SU-DHL-6 (cell line): ENCODE data around the gene SPEF1.
"Not testable (repeated sequence)": the region's sequence is repeated elsewhere in the genome, so short reads cannot be mapped to it uniquely, and the experiment has no call there.

ENCODE experiments used
- H2AFZ ChIP-seq: fragments of 200-600 bp; sonication (generic); 2 replicates; pipeline ENCODE4 v1.6.1; 2014; ENCODE audit warnings: low read depth, mild to moderate bottlenecking, moderate library complexity, mixed read lengths, antibody characterized with exemption, low read length; ENCODE audit not compliant: severe bottlenecking
- H3F3A ChIP-seq: fragments of 200-600 bp; shearing (Covaris generic); 2 replicates; pipeline ENCODE4 v1.6.0; 2016; ENCODE audit warnings: antibody characterized with exemption, mild to moderate bottlenecking; ENCODE audit not compliant: insufficient read depth
- H3K27ac ChIP-seq: fragments of 200-600 bp; sonication (generic); 2 replicates; pipeline ENCODE4 v1.5.1; 2016; ENCODE audit warnings: low read depth, mild to moderate bottlenecking, low read length, moderate library complexity, mixed read lengths
- H3K27me3 ChIP-seq: fragments of 200-600 bp; sonication (generic), shearing (Covaris generic); 2 replicates; pipeline ENCODE4 v1.6.0; 2014; ENCODE audit warnings: mild to moderate bottlenecking, low read length
- H3K36me3 ChIP-seq: fragments of 200-600 bp; sonication (generic); 2 replicates; pipeline ENCODE4 v1.6.1; 2014; ENCODE audit warnings: mild to moderate bottlenecking, low read length, mixed read lengths
- H3K4me2 ChIP-seq: fragments of 300-600, 200-600 bp; shearing (Covaris generic), sonication (generic); 2 replicates; pipeline ENCODE4 v1.6.0; 2014; ENCODE audit warnings: low read length, low read depth, mild to moderate bottlenecking; ENCODE audit not compliant: poor library complexity, severe bottlenecking
- H3K4me3 ChIP-seq: fragments of 200-600 bp; sonication (generic); 2 replicates; pipeline ENCODE4 v1.5.1; 2014; ENCODE audit warnings: antibody characterized with exemption, low read length, mild to moderate bottlenecking, mixed read lengths; ENCODE audit not compliant: insufficient read depth, poor library complexity, severe bottlenecking
- H3K79me2 ChIP-seq: fragments of 200-600 bp; sonication (generic); 2 replicates; pipeline ENCODE4 v1.6.1; 2014; ENCODE audit warnings: mild to moderate bottlenecking, low read length, moderate library complexity; ENCODE audit not compliant: insufficient read depth
- H3K9ac ChIP-seq: fragments of 200-600 bp; sonication (generic); 2 replicates; pipeline ENCODE4 v1.7.0; 2014; ENCODE audit warnings: mild to moderate bottlenecking, low read length
- H3K9me2 ChIP-seq: fragments of 200-600 bp; sonication (generic); replicated peaks from 2 replicates; pipeline ENCODE4 v1.6.1; 2014; ENCODE audit warnings: low read length; ENCODE audit not compliant: insufficient read depth
- H3K9me3 ChIP-seq: fragments of 200-600 bp; sonication (generic); 2 replicates; pipeline ENCODE4 v1.6.1; 2014; ENCODE audit warnings: low read length, mixed read lengths; ENCODE audit not compliant: insufficient read depth
- H4K20me1 ChIP-seq: fragments of 200-600 bp; sonication (generic); 2 replicates; pipeline ENCODE4 v1.6.1; 2014; ENCODE audit warnings: low read depth, mild to moderate bottlenecking, antibody characterized with exemption, low read length, moderate library complexity, mixed read lengths
- EZH2phosphoT487 ChIP-seq: fragments of 200-600 bp; sonication (generic), shearing (Covaris generic); conservative IDR thresholded peaks from 2 replicates; pipeline ENCODE4 v1.6.1; 2018; ENCODE audit warnings: mild to moderate bottlenecking, antibody characterized with exemption, low read length, moderate library complexity, mixed read lengths
- TF ChIP-seq, protein P1 (sequence below): fragments of 200-600 bp; sonication (generic); IDR thresholded peaks from one replicate; pipeline ENCODE4 v1.5.1; 2017; ENCODE audit warnings: antibody characterized with exemption, mild to moderate bottlenecking, low read length, moderate library complexity; ENCODE audit not compliant: insufficient read depth, poor library complexity, severe bottlenecking

Gene SPEF1

DNA sequence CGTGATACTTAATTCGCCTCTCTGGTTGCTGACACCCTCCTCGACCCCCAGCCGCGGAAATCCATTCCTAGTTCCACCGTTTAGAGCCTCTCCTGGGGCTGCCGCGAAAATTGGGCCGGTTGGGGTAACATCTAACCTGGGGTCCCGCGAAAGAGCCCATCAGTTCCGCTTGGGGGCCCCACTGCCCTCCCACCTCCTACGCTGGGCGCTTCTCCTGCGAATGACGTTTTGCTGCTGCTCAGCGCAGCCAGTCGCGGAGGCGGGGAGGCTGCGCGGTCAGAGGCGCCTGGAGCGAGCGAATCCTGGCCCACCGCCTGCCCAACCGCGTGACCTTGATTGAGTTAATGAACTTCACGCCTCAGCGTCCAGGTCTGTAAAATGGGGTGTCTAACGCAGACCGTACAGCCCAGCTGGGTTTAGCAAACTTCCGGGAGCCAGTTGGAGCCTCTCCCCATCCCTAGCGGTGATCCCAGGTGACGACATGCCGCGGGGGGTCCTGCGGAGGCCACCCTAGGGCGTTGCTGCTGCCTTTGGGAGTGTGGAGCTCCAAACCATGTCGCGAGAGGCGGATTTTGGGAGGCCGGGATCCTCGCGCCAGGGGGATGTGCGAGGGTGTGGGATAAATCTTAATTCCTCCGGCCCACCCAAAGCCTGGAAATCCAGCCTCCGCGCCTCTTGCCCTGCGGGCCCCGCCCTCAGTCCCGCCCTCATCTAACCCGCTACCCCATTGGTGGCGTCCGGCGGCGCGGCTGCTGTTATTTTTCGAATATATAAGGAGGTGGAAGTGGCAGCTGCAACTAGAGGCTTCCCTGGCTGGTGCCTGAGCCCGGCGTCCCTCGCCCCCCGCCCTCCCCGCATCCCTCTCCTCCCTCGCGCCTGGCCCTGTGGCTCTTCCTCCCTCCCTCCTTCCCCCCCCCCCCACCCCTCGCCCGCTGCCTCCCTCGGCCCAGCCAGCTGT, 14.5 kb upstream of the SPEF1 start, which contains the start of gene CDC25B:
Gene CDC25B (plus strand): TSS at position 800 of the 958 bp plus-strand sequence. CDS start 222 bp downstream, outside the sequence.
- Histone ChIP-seq H3K4me3 (peak within 1 kb of the TSS; percentile 72), H3K79me2 (peaks cover 12% of the 10 kb centered on the region), H3K9ac (peak within 1 kb of the TSS; percentile 80), H3K27ac (peak within 1 kb of the TSS; percentile 88), H3F3A (no peaks in the 10 kb centered on the region), H3K9me2 (no peaks in the 10 kb centered on the region), H3K27me3 (no peaks in the 10 kb centered on the region), H3K36me3 (no peaks in the 10 kb centered on the region), H3K9me3 (no peaks in the 10 kb centered on the region), H3K4me2 (peak within 1 kb of the TSS; percentile 92), H2AFZ (peak within 1 kb of the TSS; percentile 95), H4K20me1 (no peaks in the 10 kb centered on the region)
- TF ChIP-seq EZH2phosphoT487, result no peak
- TF ChIP-seq, protein P1, sequence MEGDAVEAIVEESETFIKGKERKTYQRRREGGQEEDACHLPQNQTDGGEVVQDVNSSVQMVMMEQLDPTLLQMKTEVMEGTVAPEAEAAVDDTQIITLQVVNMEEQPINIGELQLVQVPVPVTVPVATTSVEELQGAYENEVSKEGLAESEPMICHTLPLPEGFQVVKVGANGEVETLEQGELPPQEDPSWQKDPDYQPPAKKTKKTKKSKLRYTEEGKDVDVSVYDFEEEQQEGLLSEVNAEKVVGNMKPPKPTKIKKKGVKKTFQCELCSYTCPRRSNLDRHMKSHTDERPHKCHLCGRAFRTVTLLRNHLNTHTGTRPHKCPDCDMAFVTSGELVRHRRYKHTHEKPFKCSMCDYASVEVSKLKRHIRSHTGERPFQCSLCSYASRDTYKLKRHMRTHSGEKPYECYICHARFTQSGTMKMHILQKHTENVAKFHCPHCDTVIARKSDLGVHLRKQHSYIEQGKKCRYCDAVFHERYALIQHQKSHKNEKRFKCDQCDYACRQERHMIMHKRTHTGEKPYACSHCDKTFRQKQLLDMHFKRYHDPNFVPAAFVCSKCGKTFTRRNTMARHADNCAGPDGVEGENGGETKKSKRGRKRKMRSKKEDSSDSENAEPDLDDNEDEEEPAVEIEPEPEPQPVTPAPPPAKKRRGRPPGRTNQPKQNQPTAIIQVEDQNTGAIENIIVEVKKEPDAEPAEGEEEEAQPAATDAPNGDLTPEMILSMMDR, result no peak

DNA sequence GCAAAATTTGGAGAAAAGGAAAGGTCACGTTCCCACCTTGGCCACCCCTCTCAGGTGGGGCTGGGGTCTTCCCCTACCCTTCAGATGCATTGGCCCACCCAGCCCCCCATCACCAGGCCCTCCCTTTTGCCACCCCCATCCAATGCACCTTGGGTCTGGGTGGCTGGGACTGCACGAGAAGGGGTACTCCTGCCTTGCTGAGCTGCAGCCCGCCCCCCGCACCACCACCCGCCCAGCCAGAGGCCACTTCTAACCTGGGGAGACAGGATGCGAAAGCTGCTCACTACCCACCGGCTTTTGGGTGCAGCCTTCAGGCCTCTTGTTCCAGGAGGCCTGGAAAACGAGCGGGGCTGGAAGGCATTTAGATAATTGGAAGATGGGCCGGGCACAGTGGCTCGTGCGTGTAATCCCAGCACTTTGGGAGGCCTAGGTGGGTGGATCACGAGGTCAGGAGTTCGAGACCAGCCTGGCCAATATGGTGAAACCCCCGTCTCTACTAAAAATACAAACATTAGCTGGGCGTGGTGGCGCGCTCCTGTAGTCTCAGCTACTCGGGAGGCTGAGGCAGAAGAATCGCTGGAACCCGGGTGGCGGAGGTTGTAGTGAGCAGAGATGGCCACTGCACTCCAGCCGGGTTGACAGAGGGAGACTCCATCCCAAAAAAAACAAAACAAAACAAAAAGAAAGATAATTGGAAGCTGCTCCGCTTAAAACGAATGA, 13.6 kb upstream of the SPEF1 start:
- peak overlapping the region; percentile 63 for H3K4me3 ChIP-seq
- H3K4me2 ChIP-seq, result peak overlapping the region; percentile 84
- H3K79me2 ChIP-seq, result peaks cover 12% of the 10 kb centered on the region
- H3K9me3 ChIP-seq, result no peaks in the 10 kb centered on the region
- peak overlapping the region; percentile 88 for H3K27ac ChIP-seq
- TF ChIP-seq, protein P1, result no peak
- no peak for TF ChIP-seq EZH2phosphoT487
- H4K20me1 ChIP-seq, result no peaks in the 10 kb centered on the region
- H3K27me3 ChIP-seq, result no peaks in the 10 kb centered on the region
- H3K9ac ChIP-seq, result peak overlapping the region; percentile 80
- no peaks in the 10 kb centered on the region for H3K9me2 ChIP-seq
- H3K36me3 ChIP-seq, result no peaks in the 10 kb centered on the region
- H3F3A ChIP-seq, result no peaks in the 10 kb centered on the region
- peak overlapping the region; percentile 95 for H2AFZ ChIP-seq

DNA sequence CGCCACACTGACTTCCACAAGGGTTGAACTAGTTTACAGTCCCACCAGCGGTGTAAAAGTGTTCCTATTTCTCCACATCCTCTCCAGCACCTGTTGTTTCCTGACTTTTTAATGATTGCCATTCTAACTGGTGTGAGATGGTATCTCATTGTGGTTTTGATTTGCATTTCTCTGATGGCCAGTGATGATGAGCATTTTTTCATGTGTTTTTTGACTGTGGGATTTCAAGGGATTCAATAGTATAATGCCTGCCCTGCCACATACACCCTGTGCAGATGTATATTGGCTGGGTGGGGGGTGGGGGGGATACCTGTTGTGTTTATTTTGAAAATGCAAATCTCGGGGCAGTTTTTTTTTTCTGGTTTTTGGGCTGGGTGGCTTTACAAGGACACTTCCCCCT, 12.9 kb upstream of the SPEF1 start:
- H3K4me2 ChIP-seq, H3K9me3 ChIP-seq, H4K20me1 ChIP-seq, H3K27me3 ChIP-seq, H3K27ac ChIP-seq, H3K4me3 ChIP-seq, H3F3A ChIP-seq, H3K9ac ChIP-seq, H3K9me2 ChIP-seq, H3K36me3 ChIP-seq, H2AFZ ChIP-seq: not testable (repeated sequence)
- peaks cover 12% of the 10 kb centered on the region for H3K79me2 ChIP-seq

DNA sequence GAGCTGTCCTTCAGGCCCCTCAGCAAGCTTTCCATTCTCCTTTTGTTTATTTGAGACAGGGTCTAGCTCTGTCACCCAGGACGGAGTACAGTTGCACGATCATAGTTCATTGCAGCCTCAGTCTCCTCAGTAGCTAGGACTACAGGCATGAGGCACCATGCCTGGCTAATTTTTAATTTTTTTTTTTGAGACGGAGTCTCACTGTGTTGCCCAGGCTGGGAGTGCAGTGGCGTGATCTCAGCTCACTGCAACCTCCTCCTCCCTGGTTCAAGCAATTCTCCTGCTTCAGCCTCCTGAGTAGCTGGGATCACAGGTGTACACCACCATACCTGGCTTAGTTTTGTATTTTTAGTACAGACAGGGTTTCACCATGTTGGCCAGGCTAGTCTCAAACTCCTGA, 8.0 kb upstream of the SPEF1 start:
- not testable (repeated sequence) for H3F3A ChIP-seq, H3K9me2 ChIP-seq, H2AFZ ChIP-seq, H3K4me3 ChIP-seq, H3K27me3 ChIP-seq, H3K4me2 ChIP-seq, H3K27ac ChIP-seq, H3K36me3 ChIP-seq, H3K79me2 ChIP-seq, H4K20me1 ChIP-seq, H3K9me3 ChIP-seq, H3K9ac ChIP-seq
